22Rv1 (cell line): Measurements from ENCODE around the gene NQO2.
A peak's percentile ranks its signal among the peaks of the same experiment; 100 is the strongest.
"Not testable (repeated sequence)": the region's sequence is repeated elsewhere in the genome, so short reads cannot be mapped to it uniquely, and the experiment has no call there.

ENCODE experiments used
- H3K27ac ChIP-seq: fragments of 450-650 bp; 2 replicates; pipeline ENCODE4 v1.5.1; 2017
- ZFX ChIP-seq: fragments of 450-650 bp; IDR thresholded peaks from 2 replicates; pipeline ENCODE4 v1.6.1; 2017; ENCODE audit warnings: antibody characterized with exemption, borderline replicate concordance
- TF ChIP-seq, protein P1 (sequence below): fragments of 450-650 bp; IDR thresholded peaks from 2 replicates; pipeline ENCODE4 v1.5.1; 2017; ENCODE audit warnings: mild to moderate bottlenecking

NQO2 gene

DNA sequence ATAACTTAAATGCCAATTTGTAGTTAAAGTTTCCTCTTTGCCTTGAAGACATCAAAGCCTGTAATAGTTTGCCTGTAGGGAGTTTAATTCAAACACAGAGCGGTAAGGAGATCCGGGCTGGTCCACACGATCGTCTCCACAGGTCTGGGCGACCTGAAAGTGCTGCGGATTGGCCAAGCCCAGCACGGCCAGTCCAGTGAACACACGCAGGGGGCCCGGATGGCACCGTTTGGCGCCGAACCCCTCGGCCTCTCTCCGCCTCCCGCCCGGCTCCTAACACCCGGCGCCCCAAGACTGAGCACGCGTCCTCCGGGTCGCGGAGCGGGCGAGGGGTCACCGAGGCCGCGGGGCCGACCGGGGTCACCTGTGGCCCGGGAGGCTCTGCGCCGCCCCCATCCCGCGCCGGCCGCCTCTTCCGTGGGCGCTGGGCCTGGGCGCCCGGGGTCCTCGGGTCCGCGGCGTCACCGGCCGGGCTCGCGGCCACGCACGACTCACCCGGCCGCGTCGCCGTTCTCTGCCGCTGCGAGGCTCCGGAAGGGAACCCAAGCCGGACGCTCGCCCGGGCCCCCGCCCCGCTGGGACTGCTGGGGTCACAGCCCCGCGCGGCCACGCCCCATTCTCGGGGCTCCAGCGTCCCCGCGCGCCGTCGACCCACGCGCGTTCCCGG is 28.8 kb upstream of the NQO2 start:
- peak overlapping the region; percentile 80 for H3K27ac ChIP-seq

DNA sequence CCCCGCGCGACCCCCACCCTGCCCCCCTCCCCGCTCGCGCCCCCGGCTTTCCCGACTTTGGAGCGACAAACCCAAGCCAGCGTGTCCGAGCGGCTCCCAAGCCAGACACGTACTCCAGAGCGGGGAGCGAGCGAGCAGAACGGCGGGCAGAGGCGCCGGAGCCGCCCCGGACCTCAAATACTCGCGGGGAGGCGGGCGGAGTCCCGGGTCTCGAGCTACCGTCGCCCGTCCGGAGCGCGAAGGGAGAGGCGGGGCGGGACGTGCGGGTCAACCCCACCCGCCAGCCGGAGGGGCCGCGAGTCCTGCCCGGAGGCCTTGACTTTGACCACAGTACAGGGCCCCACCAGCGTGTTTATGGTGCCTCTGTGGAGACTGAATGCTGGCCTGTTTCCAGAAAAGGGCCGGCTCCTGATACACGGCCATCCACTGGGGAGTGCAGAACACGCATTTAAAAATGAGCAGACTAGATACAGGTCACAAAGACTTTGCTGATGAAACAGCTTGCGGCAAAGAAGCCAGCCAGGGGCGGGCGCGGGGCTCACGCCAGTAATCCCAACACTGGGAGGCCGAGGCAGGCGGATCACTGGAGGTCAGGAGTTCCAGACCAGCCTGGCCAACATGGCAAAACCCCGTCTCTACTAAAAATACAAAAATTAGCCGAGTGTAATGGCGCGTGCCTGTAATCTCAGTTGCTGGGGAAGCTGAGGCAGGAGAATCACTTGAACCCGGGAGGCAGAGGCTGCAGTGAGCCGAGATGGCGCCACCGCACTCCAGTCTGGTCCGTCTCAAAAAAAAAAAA is 28.1 kb upstream of the NQO2 start, which contains the start of gene SERPINB6:
SERPINB6 (minus strand) TSS at position 148 of the 799 bp plus-strand sequence. CDS start 12,235 bp downstream, outside the sequence.
- H3K27ac ChIP-seq, result peak within 1 kb of the TSS; percentile 80
- TF ChIP-seq ZFX, result no peak
- TF ChIP-seq, protein P1, sequence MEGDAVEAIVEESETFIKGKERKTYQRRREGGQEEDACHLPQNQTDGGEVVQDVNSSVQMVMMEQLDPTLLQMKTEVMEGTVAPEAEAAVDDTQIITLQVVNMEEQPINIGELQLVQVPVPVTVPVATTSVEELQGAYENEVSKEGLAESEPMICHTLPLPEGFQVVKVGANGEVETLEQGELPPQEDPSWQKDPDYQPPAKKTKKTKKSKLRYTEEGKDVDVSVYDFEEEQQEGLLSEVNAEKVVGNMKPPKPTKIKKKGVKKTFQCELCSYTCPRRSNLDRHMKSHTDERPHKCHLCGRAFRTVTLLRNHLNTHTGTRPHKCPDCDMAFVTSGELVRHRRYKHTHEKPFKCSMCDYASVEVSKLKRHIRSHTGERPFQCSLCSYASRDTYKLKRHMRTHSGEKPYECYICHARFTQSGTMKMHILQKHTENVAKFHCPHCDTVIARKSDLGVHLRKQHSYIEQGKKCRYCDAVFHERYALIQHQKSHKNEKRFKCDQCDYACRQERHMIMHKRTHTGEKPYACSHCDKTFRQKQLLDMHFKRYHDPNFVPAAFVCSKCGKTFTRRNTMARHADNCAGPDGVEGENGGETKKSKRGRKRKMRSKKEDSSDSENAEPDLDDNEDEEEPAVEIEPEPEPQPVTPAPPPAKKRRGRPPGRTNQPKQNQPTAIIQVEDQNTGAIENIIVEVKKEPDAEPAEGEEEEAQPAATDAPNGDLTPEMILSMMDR, result no peak

More for the DNA sequence above, 28.8 kb upstream of the NQO2 start:
- TF ChIP-seq, protein P1, result no peak
- no peak for TF ChIP-seq ZFX

DNA sequence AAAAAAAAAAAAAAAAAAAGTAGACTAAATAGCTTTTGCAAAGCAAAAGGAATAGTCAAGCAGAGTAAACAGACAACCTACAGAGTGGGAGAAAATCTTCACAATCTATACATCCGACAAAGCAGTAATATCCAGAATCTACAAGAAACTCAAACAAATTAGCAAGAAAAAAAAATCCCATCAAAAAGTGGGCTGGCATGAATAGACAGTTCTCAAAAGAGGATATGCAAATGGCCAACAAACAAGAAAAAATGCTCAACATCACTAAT is 27.5 kb upstream of the NQO2 start:
- H3K27ac ChIP-seq, result peak overlapping the region; percentile 80

DNA sequence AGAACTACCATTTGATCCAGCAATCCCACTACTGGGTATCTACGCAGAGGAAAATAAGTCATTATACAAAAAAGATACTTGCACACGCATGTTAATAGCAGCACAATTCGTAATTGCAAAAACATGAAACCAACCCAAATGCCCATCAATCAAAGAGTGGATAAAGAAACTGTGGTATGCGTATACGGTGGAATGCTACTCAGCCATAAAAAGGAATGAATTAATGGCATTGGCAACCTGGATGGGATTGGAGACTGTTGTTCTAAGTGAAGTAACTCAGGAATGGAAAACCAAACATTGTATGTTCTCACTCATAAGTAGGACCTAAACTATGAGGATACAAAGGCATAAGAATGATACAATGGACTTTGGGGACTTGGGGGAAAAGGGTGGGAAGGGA is 27.0 kb upstream of the NQO2 start:
- not testable (repeated sequence) for H3K27ac ChIP-seq

DNA sequence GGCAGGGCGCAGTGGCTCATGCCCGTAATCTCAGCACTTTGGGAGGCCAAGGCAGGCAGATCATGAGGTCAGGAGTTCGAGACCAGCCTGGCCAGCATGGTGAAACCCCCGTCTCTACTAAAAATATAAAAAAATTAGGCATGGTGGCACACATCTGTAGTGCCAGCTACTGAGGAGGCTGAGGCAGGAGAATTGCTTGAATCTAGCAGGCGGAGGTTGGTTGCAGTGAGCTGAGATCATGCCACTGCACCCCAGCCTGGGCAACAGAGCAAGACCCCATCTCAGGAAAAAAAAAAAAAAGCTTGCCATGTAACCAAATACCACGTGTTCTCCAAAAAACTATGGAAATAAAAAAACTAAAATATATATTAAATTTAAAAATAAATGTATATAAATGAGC is 26.5 kb upstream of the NQO2 start:
- H3K27ac ChIP-seq, result not testable (repeated sequence)

DNA sequence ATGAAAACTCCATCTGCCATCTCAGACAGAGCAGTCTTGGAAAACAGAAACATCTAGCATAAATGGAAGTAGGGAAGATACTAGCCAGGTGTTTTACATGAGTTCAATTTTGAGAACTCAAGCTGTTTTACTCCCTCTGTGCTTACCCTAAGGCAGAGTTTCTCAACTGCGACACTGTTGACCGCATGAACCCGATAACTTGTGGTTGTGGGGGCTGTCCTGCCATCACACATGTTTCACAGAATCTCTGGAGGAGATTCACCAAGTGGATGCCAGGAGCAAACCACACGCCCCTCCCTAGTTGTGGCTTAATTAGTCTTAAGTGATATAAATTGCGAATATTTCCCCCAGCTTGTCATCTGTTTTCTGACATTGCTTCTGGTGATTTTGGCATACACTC is 26.0 kb upstream of the NQO2 start:
- no peak overlapping the region for H3K27ac ChIP-seq
- no peak for TF ChIP-seq ZFX
- TF ChIP-seq, protein P1, result no peak

DNA sequence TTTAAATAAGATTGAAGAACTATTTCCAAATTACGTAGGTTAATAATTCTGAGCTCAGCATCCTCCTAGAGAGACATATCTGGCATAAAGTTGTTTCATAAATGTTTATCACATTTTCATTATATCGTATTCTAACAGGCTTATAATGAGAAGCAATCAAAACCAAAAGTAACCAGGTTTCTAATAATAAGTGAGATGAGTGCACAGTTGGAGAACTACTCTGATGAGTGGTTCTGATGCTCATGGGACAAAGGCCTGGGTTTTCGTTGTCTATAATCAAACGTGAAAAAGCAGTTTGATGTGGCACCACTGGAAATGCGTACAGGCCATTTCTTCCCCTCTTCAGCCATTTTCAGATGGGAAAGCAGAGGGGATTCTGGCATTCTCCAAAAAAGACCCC is 23.6 kb upstream of the NQO2 start:
- TF ChIP-seq, protein P1, result no peak
- no peak for TF ChIP-seq ZFX

DNA sequence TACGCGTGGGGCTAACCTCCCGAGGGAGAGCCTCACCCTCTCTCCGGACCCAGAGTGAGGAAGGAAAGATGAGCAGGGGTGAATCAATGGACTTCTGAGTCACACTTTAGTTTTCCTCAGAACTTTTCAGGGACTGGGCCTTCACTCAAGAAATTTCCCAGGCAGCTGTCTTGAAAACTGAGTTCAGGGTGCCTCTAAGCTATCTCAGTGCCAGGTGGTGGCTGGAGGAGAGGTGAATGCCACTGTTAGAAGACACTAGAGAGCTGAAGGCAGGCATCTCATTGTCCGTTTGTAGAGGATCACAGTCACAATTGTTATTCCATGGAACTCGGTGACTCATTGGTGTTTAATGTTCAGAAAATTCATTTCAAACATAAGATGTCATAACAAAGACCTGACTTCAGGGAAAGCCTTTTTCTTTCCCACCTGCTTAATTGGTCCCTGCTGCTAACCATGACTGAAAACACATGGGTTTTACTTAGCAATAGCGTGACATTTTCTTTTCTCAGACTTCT is 23.1 kb upstream of the NQO2 start:
- TF ChIP-seq ZFX, result no peak
- TF ChIP-seq, protein P1, result no peak
- H3K27ac ChIP-seq, result no peak overlapping the region

More for the DNA sequence above, 23.6 kb upstream of the NQO2 start:
- H3K27ac ChIP-seq, result no peak overlapping the region

DNA sequence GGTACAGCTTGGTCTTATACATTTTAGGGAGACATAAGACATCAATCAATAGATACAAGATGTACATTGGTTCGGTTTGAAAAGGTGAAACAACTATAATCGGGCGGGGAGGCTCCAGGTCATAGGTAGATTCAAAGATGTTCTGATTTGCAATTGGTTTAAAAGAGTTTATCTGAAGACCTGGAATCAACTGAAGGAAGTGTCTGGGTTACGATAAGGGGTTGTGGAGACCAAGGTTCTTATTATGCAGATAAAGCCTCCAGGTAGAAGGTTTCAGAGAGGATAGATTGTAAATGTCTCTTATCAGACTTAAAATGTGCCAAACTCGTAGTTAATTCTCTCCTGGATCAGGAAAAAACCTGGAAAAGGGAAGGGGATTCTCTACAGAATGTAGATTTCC is 22.4 kb upstream of the NQO2 start:
- no peak overlapping the region for H3K27ac ChIP-seq
- TF ChIP-seq, protein P1, result no peak
- no peak for TF ChIP-seq ZFX
